ENCODE measurements around the gene ARHGAP6.

GRCh38 chrX:11678158-11678557 lies 12.4 kb upstream of the ARHGAP6 start:
- TF ChIP-seq CTCF (IDR thresholded peaks at IDR 0.05) (no peak), POLR2A (IDR thresholded peaks at IDR 0.05) (no peak)

Data from lower leg skin (tissue), 3 donors.